GM19467 (cell line): Measurements from ENCODE around the gene HCN4.
"Not testable (repeated sequence)": the region's sequence is repeated elsewhere in the genome, so short reads cannot be mapped to it uniquely, and the experiment has no call there.

Experiments
- ATAC-seq: cut with Tn5 transposase; IDR thresholded peaks from one replicate; pipeline ENCODE4 v1.9.1; 2021; ENCODE audit warnings: mild to moderate bottlenecking, moderate library complexity; ENCODE audit not compliant: unreplicated experiment

The HCN4 gene

DNA sequence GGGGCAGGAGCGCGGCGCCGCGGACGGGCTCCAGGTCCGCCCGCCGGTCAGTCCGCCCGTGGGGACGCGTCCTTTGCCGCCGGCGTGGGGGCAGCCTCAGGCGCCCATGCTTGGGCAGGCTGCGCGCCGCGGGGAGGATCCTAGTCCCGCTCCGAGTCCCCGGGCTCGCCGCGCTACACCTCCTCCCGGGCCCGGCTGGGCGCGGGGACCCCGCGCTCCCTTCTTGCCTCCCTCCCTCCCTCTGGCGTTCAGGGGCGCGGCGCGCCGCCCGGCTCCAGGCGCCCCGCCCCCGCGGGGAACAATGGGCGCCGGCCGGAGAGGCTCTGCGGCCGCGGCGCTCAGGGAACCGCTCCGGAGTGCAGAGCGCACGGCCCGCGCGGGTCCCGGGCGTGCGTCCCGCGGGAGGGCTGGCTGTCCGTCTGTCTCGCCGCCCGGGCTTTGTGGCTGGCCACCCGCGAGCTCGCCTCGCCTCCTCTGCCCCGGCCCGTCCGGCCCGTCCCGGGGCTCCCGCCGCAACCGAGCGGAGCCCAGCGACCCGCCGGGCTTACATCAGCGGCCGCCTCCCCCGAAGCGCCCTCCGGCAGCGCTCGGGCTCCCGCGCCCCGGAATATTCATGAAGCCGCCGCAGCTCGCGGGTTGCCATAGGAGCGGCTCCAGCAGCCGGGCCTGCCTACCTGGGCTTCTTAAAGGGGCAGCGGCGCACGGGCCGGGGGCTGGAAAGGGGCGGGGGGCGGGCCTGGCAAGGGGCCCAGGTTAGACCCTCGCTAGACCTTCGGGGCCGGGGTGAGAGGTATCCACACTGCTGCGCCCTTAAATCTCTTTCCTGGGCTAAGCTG, at the start of gene HCN4:
HCN4 (minus strand) TSS at position 658 of the 836 bp plus-strand sequence. CDS start 688 bp downstream, outside the sequence.
- no peak for ATAC-seq

DNA sequence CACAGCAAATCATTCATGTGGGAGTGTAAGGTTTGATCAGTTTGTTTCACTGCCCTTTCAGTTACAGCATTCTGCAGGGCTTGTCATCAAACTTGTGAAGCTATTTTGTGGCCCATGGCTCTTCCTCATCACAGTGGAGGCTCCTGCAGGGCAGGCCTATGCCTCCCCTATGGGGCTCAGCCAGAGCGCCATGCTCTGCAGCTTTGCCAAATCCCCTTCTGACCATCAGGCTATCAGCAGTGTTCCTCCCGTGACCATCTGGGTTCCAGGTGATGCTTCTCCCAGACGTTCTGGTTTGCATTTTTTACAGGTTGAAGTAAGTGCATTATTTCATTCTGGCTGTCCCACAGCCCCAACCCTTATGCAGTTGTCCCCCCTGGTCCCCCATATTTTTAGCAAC, 46.1 kb upstream of the HCN4 start:
- no peak for ATAC-seq

DNA sequence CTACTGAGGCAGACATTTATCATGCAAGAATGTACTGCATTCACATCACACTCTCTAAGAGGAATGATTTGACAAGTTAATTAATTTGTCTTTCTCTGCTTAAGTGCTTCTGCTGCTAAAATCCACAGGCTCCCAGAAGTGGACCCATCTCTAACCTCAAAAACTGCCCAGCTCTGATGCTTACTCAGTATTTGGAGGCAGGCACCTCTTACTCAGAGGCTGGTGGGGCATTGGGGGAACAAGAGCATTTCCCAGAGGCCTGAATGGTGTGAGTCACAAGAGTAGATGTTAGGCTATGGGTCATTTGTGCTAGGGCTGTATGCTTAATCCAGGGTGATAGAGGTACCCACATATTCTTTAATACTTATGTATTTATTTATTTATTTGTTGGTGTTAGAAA, 34.4 kb upstream of the HCN4 start:
- no peak for ATAC-seq

DNA sequence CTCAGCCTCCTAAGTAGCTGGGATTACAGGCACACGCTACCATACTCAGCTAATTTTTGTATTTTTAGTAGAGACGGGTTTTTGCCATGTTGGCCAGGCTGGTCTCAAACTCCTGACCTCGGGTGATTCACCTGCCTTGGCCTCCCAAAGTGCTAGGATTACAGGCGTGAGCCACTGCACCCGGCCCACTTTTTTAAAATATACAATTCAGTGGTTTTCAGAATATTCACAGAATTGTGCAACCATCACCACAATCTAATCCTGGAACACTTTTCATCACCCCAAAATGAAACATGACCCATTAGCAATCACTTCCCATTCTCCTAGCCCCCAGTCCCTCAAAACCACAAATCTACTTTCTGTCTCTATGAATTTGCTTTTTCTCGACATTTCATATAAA, 31.5 kb upstream of the HCN4 start:
- ATAC-seq: not testable (repeated sequence)

DNA sequence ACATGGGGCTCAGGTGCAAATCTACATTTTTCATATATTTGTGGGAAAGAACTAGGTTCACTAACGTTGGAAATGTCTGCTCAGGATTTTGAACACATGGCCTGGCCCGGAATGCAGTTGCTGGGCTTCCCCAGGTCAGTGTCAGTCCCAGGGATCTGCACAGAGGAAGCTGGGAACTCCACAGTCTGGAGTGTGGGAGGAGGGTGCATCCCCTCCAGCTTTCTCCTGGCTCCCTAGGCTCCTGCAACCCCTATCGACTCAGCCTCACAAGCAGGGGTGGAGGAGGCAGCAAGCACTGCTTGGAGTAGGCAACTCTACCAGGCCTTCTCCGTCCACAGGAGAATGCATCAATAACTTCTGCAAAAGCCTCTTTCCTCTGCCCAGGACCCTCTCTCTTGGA, 30.1 kb upstream of the HCN4 start:
- no peak for ATAC-seq

DNA sequence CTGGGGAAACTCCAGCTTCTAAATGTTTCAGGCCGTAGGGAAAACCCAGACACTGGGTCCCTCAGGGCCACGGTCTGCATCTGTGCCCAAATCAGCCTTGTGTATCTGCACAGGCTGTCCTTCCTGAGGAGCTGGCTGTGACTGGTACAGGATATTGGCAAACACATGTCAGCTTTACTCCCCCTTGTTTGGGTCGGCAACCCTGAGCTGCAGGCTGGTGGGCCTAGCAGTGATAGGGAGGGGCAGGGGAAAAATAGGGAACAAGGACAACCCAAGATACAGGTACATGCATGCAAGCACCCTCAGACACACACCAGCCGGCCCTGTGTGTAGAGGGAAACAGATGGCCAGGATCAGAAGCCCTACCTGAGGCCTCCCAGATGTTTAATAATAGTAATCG, 28.7 kb upstream of the HCN4 start:
- no peak for ATAC-seq

DNA sequence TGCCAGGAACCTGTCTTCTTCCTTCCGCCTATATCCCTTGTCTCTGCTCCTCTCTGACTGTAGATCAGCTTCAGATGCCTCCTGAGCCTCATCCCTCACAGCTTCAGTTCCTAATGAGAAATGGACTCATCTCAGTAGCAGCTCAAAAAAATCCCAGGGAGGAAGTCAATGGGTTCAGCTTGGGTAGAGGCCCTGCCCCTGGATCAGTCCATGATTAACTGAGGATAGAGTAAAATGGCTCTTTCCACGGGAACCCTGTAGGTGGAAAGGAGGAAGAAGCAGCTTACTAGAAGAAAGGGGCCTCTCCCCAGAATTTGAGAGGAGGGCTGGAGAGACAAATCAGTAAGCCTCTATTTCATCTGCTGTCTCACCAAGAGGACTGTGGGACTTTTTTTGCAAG, 26.9 kb upstream of the HCN4 start:
- ATAC-seq: no peak

DNA sequence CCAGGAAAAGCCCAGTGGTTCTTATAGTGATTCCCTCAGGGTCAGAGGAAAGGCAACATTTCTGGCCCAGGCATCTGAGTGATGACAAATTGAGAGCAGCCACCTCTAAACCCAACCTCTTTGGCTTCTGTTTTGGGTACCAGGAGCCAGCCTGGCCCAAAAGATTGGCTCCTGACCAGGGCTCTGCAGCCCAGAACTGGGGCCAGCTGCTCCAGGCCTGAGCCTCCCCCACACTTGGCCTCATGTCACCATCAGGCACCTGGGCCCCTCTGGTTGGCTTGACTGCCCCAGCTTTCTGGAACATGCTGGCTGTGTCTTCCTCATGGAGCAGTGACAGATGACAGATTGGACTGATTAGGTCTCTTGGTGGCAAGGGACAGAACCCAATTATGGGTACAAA, 26.0 kb upstream of the HCN4 start:
- ATAC-seq: no peak

DNA sequence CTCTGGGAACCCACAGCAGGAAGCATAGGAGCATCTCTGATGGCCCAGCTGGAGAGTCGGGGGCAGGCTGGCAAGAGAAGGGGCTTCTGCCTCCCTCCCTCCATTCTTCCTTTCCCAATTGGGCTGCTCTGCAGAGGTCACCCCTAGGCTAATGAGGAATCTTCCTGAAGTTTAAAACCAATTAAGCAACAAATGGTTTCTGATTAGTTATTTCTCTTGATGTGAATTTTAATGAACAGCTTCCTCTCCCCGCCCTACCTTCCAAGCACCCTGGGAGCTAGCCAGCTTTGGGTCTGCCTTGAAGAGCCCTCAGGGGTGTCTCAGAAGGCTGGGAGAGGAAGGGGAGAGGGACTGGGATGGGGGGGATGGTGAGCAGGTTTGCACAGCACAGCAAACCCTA, 24.6 kb upstream of the HCN4 start:
- no peak for ATAC-seq

DNA sequence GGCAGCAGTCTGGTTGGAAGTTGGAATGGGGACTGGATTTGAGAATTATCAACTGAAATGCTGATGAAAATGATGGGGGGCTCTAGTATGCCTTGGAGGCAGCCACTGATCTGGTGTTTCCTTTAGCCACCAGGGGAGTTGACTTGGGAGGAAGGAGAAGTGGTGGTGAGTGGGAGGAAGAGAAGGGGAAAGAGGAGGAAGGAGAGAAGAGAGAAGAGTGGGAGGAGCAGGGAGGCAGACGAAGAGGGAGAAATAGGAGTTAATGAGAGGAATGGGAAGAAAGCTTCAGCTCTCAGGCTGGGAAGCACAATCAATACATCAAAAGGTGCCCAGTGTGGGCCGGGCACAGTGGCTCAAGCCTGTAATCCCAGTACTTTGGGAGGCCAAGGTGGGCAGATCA, 23.3 kb upstream of the HCN4 start:
- ATAC-seq: no peak

DNA sequence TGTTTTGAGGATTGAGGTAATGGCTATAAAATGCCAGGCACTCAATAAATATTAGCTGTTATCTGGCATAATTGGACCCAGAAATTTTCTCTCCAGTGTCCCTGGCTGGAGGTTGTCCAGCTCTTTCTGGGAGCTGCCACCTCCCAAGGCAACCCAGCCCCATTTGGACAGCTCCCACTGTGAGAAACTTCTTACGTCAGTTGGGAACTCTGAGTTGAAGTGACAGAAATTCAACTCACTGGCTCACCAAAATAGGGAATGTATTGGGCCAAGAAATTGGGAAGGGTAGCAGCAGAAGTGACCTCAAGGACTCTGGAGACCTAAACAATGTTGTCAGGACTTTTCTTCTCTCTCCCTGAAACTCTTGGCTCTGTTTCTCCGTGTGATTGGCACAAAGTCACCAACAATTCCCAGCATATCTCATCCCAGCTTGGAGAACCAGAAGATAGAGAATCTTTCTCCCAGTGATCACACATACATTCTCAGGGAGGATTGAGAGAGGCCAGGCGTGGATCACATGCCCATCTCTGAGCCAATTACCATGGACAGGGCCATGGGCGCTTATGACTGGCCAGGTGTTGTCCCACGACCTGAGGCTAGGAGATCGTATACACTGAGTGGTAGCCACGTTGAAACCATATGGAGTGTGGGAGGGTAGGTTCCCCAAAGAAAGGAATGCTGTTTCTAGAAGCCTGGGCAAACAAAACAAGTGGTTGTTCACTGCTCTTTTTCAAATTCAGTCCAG, 22.5 kb upstream of the HCN4 start:
- no peak for ATAC-seq

DNA sequence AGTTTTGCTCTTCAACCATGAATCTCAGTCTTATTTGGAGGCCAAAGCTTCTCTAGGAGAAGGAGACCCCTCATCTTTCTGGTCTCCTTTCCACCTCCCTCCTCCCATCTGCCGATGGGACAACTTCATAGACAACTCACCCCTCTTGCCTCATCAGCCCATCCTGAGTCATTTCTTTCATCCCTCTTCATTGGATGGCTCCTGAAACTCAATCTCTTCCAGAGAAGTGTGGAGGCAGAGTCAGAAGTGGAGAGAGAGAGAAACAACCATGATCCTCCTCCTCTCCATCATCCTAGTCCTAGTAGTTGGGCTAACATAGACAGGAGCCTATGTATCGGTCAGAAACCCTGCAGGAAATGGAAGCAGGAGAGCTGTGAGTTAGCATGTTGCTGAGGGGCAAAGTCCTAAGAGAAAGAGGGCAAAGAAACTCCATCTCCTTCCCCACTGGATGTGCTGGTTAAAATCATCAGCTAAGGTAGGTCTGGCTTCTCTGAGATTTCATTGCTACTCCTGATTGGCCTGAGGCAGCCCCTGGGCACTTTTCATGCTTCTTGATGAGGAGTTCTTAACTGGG, 21.3 kb upstream of the HCN4 start:
- ATAC-seq: no peak

DNA sequence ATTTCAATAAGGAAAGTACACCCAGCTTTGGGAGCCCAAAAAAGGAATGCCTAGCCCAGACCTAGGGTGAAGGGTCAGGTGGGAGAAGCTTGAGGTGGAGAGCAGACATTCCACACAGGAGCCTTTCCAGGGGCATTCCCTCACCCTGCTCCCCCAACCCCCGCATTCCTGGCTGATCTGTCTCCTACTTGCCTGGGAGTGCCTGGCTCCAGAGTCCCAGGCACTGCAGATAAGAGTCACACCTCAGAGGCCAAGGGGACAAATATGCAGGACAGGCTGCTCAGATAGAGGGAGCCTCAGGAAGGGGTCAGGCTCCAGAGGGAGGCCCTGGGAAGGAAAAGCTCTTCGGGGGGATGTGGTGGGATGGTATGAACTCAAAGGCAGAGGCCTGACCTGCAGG, 20.8 kb upstream of the HCN4 start:
- no peak for ATAC-seq

DNA sequence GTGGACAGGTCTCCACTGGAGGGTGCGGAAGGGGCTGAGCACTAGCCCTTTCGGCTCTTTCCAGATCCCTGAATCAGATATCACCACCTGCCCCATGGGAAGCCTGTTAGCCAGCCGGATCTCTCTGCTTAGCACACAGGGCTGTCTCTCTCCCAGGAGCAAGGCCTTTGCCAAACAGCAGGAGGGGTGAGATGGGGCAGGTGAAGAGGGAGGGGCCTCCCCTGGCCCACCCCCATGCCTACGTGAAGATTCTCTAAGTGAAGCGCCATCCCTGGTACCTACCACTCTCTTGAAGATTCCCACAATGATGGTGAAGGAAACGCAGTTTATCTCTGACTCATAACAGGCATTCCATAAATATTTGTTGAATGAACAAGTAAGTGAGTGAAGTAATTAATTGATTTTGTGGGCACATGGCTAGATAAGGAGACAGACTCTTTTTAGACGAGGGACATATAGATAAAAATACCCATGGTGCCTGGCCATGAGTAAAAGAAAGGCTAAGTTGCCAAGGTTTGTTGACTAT, 19.6 kb upstream of the HCN4 start:
- ATAC-seq: no peak

DNA sequence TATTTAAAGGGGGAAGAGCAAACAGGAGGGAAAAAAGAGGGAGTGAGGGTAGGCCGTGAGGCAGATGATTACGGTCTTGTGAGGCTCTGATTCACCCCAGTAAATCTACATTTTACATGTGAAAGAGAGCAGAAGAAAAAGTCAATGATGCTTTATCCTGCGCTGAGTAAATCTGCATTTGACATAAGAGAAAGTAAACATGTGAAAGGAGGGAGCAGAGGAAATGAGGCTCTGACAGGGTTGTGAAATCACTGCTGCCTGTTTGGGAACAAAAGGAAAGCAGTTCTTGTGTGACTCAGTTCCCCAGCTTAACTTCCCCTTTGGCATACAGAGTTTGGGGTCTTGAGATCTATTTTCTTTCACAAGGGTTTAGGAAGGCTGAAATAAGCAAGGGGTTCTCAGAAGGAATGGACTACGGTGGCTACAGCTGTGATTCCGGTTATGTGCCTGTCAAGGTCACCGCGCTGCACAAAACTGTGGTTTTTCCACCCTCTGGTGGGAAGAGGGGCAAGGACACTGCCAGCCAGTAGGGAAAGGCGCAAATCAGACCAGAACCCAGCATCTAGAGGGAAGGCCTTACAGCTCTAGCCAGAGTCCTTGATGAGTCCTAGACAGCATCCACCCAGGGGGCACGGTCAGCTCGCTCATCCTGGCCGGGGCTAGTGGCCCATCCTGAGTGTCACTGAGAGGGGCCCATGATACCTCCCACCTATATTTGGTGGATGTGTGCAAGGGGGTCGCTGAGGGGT, 18.9 kb upstream of the HCN4 start:
- no peak for ATAC-seq

DNA sequence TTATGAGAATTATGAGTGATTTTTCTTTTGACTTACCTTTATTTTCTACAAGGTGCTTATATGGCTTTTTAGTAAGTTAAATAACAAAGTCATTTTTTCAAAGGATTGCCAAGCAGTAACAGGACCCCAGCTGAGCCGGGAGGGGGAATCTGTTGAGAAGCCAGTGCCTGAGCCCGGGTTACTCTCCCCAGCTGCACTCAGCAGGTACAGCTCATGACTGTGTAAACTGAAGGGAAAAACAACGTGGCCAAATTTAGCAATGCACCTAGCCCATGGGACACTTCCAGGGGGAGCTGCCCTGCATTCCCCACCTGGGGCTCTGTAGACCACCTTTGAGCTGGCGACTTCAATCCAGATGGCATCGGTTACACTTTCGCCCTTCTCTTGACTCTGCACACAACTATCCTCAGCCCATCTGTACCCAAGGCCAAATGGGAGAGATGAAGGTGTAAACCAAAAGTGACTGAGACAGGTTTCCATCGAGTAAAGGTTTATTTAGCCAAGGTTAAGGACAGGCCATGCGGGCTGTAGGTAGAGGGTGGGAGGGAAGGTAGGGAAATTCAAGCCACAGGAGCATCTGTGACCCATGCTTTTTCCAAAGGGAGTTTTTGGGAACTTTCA, 18.2 kb upstream of the HCN4 start:
- no peak for ATAC-seq

DNA sequence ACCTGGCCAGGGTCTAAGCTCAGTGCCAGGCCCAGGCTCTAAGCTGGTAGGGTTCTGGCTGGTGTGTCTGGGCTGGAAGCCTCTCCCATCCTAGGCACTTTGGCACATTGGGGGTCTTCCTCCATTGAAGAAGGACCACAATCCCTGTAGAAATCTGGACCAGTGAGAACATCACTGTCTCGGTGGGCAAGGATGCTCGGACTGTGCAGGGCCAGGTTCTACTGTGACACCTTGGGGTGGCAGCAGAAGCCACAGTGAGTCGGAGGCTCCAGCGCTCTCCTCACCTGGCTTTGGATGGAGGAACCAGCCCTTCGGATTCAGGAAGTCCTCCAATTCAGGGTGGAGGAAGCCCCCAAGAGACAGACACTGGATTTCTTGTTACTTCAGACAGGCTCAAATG, 17.5 kb upstream of the HCN4 start:
- no peak for ATAC-seq

DNA sequence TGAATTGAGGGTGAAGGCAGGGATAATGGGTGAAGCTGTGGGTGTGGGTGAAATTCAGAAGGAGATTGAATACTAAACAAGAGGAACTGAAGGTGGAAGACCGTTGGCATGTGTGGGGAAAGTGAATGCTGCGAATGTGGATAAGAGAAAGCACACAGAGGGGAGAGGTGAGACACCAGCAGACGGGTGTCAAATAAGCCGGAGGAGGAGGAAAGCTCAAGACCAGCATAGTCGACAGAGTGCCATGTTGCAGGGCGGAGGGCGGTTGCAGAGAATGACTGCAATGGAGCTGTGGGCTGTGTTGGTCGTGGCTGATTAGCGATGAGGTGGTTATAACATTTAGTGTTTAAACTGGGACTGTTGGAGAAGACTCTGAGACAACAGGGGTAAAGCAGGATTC, 16.4 kb upstream of the HCN4 start:
- no peak for ATAC-seq

DNA sequence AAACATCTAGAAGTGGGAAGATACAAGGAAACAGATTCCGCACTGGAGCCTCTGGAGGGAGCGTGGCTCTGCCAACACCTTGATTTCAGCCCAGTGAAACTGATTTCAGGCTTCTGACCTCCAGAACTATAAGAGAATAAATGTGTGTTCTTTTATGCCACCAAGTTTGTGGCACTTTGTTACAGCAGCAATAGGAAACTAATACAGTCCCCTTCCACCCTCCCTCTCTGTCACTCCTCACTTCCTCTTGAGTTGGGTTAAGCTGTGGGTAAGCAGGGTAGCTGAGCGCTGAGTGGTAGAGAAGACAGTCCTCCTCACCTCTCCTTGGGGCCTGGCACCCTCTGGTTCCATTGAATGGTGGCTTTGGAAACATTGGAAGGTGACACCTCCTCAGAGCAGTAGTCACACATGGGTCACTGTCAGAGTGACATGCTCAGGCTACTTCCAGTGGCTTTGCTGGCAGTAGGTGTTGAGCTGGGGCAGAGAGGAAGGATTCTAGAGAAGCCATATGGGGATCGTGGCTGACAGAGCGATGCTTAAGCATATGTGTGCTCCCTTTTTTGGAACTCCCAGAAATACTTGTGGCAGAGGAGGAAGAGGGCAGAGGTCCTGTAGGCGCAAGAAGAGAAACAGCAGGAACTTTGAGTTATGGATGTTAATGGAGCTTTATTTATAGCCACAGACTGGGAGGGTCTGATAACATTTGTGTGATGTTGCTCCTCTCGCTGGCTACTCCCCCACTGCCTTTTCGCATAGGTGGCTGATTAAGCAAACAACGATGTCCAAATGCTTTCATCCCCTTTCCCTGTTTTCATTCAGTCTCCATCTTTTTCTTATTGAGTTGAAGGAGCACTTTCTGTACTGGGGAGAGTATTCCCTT, 14.8 kb upstream of the HCN4 start:
- no peak for ATAC-seq

DNA sequence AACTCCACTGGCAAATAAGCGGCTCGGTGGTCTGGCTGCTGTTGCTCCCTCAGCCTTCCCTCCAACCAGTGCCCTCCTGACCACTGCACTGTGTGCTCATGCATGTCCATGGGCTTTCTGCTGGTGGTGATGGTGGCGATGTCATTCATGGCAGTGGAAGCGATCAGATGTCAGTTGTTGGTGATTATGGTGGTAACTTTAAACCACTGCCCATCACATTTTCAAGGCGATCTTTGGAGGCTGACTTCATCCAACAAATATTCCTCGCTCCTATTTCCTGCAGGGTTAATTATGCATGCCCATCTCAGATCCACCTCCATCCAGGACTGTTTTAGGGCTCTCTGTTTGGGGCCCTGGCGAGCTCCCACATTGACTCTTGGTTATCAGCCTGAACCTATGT, 13.4 kb upstream of the HCN4 start:
- no peak for ATAC-seq
